Measurements from ENCODE around the gene VAMP3.
"Not testable (repeated sequence)": the region's sequence is repeated elsewhere in the genome, so short reads cannot be mapped to it uniquely, and the experiment has no call there.

Gene VAMP3

DNA sequence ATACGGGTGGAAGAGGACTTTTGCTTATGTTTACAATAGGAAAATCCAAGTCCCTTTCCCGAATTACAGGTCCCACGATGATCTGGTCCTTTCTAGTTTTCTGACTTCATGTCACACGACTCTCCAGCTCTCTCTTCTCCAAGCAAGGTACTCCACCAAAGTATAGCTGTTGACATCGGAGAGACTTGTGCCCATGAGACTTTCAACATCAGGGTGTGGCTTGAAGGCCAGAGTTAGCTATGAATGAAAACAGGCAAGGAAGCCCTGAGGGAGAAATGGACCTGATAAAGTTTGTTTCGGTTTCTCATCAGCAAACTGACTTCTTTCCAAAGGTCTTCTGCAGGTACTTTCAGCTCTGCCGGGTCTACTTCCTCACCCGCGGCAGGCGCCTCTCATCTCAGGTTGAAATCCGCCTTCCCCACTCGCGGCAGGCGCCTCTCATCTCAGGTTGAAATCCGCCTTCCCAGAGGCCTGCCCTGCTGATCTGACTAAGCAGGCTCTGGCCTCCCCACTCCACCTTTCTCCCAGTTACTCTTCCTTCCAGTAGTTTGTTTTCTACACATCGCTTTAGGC is 10.9 kb downstream of the VAMP3 start:
- H3K27me3 ChIP-seq (ENCODE audit: control insufficient read depth in 2 of 2, insufficient read depth in 2 of 2, low read length in 2 of 2), result no peaks in the 10 kb centered on the region
- peak overlapping the region; percentile 17 to 27 for H3K4me3 ChIP-seq (ENCODE audit: low read length in 2 of 2)
- peaks cover 15% of the 10 kb centered on the region in 2 donors for H3K4me1 ChIP-seq (ENCODE audit: control insufficient read depth in 2 of 2, insufficient read depth in 2 of 2, low read length in 2 of 2)
- H3K27ac ChIP-seq (ENCODE audit: low read depth in 2 of 2, low read length in 2 of 2), result peak overlapping the region; percentile 79 to 80
- peak overlapping the region in 1 of 2 donors; percentile 57 for H3K9ac ChIP-seq (ENCODE audit: low read depth in 1 of 2, low read length in 2 of 2)
- H3K9me3 ChIP-seq (ENCODE audit: control insufficient read depth in 2 of 2, low read length in 2 of 2), result no peaks in the 10 kb centered on the region
- H3K36me3 ChIP-seq (ENCODE audit: control insufficient read depth in 2 of 2, insufficient read depth in 2 of 2, low read length in 2 of 2), result peaks cover 28 to 34% of the 10 kb centered on the region in 2 donors

DNA sequence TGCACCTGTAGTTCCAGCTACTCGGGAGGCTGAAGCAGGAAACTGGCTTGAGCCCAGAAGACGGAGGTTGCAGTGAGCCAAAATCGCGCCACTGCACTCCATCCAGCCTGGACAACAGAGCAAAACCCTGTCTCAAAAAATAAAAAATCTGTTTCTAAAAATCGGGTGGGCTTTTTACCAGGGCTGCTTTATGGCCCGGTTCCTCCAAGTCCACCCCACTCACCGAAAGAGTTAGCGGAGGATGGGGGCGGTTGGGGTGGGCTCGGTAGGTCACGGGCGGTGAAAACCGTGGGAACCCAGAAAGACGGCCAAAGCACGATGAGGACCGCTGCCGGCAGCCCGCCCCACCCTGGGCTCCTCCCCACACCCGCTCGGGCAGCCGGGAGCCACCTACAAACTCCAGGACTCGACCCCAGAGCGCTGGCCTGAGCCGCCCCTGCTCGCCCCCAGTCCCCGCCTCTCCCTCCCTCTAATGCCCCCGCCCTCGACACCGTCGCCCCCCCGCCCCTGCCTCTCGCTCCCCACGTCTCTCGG is 12.1 kb downstream of the VAMP3 start:
- peak overlapping the region; percentile 60 to 74 for H3K4me3 ChIP-seq (ENCODE audit: low read length in 2 of 2)
- peaks cover 15% of the 10 kb centered on the region in 2 donors for H3K4me1 ChIP-seq (ENCODE audit: control insufficient read depth in 2 of 2, insufficient read depth in 2 of 2, low read length in 2 of 2)
- H3K27ac ChIP-seq (ENCODE audit: low read depth in 2 of 2, low read length in 2 of 2), result peak overlapping the region; percentile 79 to 80
- H3K9ac ChIP-seq (ENCODE audit: low read depth in 1 of 2, low read length in 2 of 2), result peak overlapping the region; percentile 47 to 57
- H3K27me3 ChIP-seq (ENCODE audit: control insufficient read depth in 2 of 2, insufficient read depth in 2 of 2, low read length in 2 of 2), result no peaks in the 10 kb centered on the region
- peaks cover 16 to 22% of the 10 kb centered on the region in 2 donors for H3K36me3 ChIP-seq (ENCODE audit: control insufficient read depth in 2 of 2, insufficient read depth in 2 of 2, low read length in 2 of 2)
- no peaks in the 10 kb centered on the region for H3K9me3 ChIP-seq (ENCODE audit: control insufficient read depth in 2 of 2, low read length in 2 of 2)

DNA sequence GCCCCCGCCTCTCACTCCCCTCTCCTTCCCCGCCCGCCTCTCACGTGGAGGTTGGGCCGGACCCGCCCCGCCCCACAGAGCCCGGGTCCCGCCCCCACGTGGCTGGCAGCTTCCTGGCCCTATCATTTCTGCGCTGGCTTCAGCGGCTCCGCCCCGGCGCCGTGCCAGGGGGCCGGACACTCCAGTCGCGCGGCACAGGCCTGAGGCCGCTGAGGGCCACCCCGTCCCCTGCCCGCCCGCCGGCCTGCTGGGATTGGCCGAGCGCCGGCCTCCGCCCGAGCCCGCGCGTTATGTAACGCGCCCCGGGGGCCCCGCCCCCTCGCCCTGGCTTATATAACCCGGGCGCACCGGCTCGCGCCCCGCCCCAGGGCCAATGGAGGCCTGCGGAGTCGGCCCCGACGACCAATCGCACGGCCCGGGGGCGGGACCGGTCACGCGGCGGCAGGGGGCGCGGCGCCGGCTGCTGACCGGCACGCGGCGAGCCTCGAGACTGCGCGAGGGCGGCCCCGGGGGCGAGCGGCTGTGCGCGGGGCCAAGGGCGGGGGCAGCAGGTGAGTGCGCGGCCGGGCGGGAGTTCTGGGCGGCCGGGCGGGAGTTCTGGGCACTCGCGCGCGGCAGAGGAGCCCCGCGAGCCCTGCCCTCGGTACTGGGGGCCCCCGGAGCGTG is 12.9 kb downstream of the VAMP3 start, which contains the start of gene PER3:
Gene PER3 (plus strand): TSS at position 466 of the 666 bp plus-strand sequence. CDS start 587 bp downstream, outside the sequence.
- Histone ChIP-seq H3K9ac (ENCODE audit: low read depth in 1 of 2, low read length in 2 of 2) (peak within 1 kb of the TSS; percentile 47 to 65), H3K4me1 (ENCODE audit: control insufficient read depth in 2 of 2, insufficient read depth in 2 of 2, low read length in 2 of 2) (peaks cover 15% of the 10 kb centered on the region in 2 donors), H3K4me3 (ENCODE audit: low read length in 2 of 2) (peak within 1 kb of the TSS; percentile 63 to 74), H3K27ac (ENCODE audit: low read depth in 2 of 2, low read length in 2 of 2) (peak within 1 kb of the TSS; percentile 79 to 80), H3K36me3 (ENCODE audit: control insufficient read depth in 2 of 2, insufficient read depth in 2 of 2, low read length in 2 of 2) (peaks cover 13 to 19% of the 10 kb centered on the region in 2 donors), H3K9me3 (ENCODE audit: control insufficient read depth in 2 of 2, low read length in 2 of 2) (no peaks in the 10 kb centered on the region), H3K27me3 (ENCODE audit: control insufficient read depth in 2 of 2, insufficient read depth in 2 of 2, low read length in 2 of 2) (no peaks in the 10 kb centered on the region)

DNA sequence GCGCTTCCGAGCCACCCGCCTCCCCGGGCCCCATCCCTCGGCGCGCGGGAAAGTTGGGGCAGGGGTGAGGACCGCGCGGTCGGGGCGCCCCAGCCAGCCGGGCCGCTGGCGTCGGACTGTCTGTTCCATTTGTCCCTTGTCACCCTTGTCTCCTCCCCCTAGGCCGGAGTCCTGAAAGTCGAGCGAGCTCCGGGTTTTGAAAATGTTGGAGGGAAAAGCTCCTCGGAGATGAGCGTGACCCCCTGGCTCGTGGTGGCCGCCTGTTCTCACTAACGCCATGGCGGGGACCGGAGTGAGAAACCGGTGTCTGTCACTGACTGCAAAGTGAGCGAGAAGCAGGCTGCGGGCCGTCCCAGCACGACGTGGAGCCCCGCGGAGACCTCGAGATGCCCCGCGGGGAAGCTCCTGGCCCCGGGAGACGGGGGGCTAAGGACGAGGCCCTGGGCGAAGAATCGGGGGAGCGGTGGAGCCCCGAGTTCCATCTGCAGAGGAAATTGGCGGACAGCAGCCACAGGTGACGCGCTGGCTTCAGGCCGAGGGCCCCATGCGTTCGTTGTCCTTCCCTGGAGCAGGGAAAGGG is 13.5 kb downstream of the VAMP3 start:
- Histone ChIP-seq H3K36me3 (ENCODE audit: control insufficient read depth in 2 of 2, insufficient read depth in 2 of 2, low read length in 2 of 2) (peaks cover 17 to 19% of the 10 kb centered on the region in 2 donors), H3K9ac (ENCODE audit: low read depth in 1 of 2, low read length in 2 of 2) (peak overlapping the region; percentile 32 to 65), H3K4me1 (ENCODE audit: control insufficient read depth in 2 of 2, insufficient read depth in 2 of 2, low read length in 2 of 2) (peaks cover 15% of the 10 kb centered on the region in 2 donors)

DNA sequence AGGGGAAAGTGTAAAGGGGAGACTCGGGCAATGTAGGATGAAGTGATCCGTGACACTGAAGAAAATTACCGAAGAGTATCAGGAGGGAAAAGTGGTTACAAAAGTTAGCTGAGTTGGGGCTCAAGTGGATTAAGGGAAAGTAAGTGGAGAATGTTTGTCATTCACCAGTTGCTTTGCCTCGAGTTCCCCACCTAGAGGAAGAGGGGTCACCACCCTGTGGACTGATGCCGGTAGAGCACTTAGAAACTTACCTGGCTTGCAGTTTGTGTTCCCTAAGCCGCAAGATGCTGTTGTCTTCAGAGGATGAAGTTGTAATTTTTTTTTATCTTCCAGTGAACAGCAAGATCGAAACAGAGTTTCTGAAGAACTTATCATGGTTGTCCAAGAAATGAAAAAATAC is 14.0 kb downstream of the VAMP3 start:
- H3K4me1 ChIP-seq (ENCODE audit: control insufficient read depth in 2 of 2, insufficient read depth in 2 of 2, low read length in 2 of 2), result peaks cover 15% of the 10 kb centered on the region in 2 donors
- H3K9ac ChIP-seq (ENCODE audit: low read depth in 1 of 2, low read length in 2 of 2), result no peak overlapping the region
- peaks cover 15 to 17% of the 10 kb centered on the region in 2 donors for H3K36me3 ChIP-seq (ENCODE audit: control insufficient read depth in 2 of 2, insufficient read depth in 2 of 2, low read length in 2 of 2)
- H3K27me3 ChIP-seq (ENCODE audit: control insufficient read depth in 2 of 2, insufficient read depth in 2 of 2, low read length in 2 of 2), result no peaks in the 10 kb centered on the region
- H3K4me3 ChIP-seq (ENCODE audit: low read length in 2 of 2), result peak overlapping the region; percentile 55 to 63
- no peaks in the 10 kb centered on the region for H3K9me3 ChIP-seq (ENCODE audit: control insufficient read depth in 2 of 2, low read length in 2 of 2)
- H3K27ac ChIP-seq (ENCODE audit: low read depth in 2 of 2, low read length in 2 of 2), result no peak overlapping the region

More for the DNA sequence above, 13.5 kb downstream of the VAMP3 start:
- Histone ChIP-seq H3K27me3 (ENCODE audit: control insufficient read depth in 2 of 2, insufficient read depth in 2 of 2, low read length in 2 of 2) (no peaks in the 10 kb centered on the region), H3K9me3 (ENCODE audit: control insufficient read depth in 2 of 2, low read length in 2 of 2) (no peaks in the 10 kb centered on the region), H3K4me3 (ENCODE audit: low read length in 2 of 2) (peak overlapping the region; percentile 55 to 63), H3K27ac (ENCODE audit: low read depth in 2 of 2, low read length in 2 of 2) (peak overlapping the region; percentile 72 to 74)

DNA sequence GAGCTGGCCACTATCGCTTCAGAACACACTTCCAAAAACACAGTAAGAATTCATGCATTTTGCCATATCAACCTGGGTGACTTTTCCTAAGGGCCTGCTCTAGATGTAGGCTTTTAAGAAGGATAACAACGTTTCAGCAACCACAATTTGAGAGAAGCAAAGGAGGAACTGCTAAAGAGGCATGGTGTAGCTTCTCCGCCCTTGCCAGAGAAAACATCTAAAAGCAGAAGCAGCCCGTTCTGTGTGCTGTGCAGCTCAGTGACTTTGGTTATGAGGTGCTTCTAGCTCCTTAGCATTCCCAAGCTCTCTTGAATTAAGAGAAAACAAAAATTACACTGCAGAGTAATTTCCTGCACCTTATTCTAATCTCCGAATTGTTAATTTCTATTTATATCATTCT is 15.7 kb downstream of the VAMP3 start:
- no peak overlapping the region for H3K9ac ChIP-seq (ENCODE audit: low read depth in 1 of 2, low read length in 2 of 2)
- peaks cover 6 to 11% of the 10 kb centered on the region in 2 donors for H3K36me3 ChIP-seq (ENCODE audit: control insufficient read depth in 2 of 2, insufficient read depth in 2 of 2, low read length in 2 of 2)
- no peaks in the 10 kb centered on the region for H3K27me3 ChIP-seq (ENCODE audit: control insufficient read depth in 2 of 2, insufficient read depth in 2 of 2, low read length in 2 of 2)
- no peak overlapping the region for H3K27ac ChIP-seq (ENCODE audit: low read depth in 2 of 2, low read length in 2 of 2)
- no peak overlapping the region for H3K4me3 ChIP-seq (ENCODE audit: low read length in 2 of 2)
- no peaks in the 10 kb centered on the region for H3K9me3 ChIP-seq (ENCODE audit: control insufficient read depth in 2 of 2, low read length in 2 of 2)
- H3K4me1 ChIP-seq (ENCODE audit: control insufficient read depth in 2 of 2, insufficient read depth in 2 of 2, low read length in 2 of 2), result peaks cover 11 to 13% of the 10 kb centered on the region in 2 donors

DNA sequence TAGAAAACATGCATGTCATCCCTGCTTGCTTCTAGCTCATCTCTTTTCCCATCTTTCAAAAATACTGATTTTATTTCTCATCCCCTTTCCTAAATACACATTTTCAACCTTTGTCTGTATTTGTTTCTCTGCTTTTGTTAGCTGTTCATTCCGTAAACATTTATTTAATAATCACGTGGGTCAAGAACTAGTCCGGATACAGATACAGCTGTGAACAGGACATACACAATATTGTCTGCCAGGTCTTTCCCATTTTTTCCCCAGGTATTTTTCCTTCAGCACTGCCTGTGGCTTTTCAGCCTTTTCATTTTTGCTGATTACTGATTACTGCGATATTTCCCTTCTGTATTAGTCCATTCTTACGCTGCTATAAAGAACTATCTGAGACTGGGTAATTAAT is 18.7 kb downstream of the VAMP3 start:
- H3K9me3 ChIP-seq (ENCODE audit: control insufficient read depth in 2 of 2, low read length in 2 of 2), result no peaks in the 10 kb centered on the region
- peaks cover 11 to 12% of the 10 kb centered on the region in 2 donors for H3K36me3 ChIP-seq (ENCODE audit: control insufficient read depth in 2 of 2, insufficient read depth in 2 of 2, low read length in 2 of 2)
- H3K4me1 ChIP-seq (ENCODE audit: control insufficient read depth in 2 of 2, insufficient read depth in 2 of 2, low read length in 2 of 2), result no peaks in the 10 kb centered on the region
- H3K9ac ChIP-seq (ENCODE audit: low read depth in 1 of 2, low read length in 2 of 2), result no peak overlapping the region
- no peaks in the 10 kb centered on the region for H3K27me3 ChIP-seq (ENCODE audit: control insufficient read depth in 2 of 2, insufficient read depth in 2 of 2, low read length in 2 of 2)
- no peak overlapping the region for H3K4me3 ChIP-seq (ENCODE audit: low read length in 2 of 2)
- H3K27ac ChIP-seq (ENCODE audit: low read depth in 2 of 2, low read length in 2 of 2), result no peak overlapping the region

DNA sequence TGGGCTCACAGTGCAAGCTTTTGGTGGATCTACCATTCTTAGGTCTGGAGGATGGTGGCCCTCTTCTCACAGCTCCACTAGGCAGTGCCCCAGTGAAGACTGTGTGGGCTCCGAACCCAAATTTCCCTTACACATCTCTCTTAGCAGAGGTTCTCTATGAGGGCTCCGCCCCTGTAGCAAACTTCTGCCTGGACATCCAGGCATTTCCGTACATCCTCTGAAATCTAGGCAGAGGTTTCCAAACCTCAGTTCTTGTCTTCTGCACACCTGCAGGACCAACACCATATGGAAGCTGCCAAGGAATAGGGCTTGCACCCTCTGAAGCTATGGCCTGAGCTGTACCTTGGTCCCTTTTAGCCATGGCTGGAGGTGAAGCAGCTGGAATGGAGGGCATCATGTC is 19.9 kb downstream of the VAMP3 start:
- not testable (repeated sequence) for H3K27ac ChIP-seq (ENCODE audit: low read depth in 2 of 2, low read length in 2 of 2)
- peaks cover 12 to 18% of the 10 kb centered on the region in 2 donors for H3K36me3 ChIP-seq (ENCODE audit: control insufficient read depth in 2 of 2, insufficient read depth in 2 of 2, low read length in 2 of 2)

DNA sequence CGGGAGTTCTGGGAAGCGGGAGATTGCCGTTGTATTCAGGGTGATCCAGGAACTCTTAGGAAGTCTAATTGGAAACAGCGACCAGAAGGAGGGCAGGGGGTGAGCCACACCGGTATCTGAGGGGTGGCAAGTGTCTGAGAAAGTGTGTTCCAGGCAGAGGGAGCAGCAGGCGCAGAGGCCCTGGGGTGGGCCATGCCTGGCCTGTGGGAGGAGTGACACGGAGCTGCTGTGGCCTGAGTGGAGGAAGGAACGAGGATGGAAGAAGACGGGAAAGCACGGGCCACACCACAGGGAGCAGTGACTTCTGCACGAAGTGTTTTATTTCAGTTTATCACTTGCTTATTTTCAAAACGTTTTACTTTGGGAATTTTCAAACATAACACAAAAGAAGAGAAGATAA is 24.3 kb downstream of the VAMP3 start:
- no peak overlapping the region for H3K9ac ChIP-seq (ENCODE audit: low read depth in 1 of 2, low read length in 2 of 2)
- peaks cover 16 to 18% of the 10 kb centered on the region in 2 donors for H3K36me3 ChIP-seq (ENCODE audit: control insufficient read depth in 2 of 2, insufficient read depth in 2 of 2, low read length in 2 of 2)
- H3K9me3 ChIP-seq (ENCODE audit: control insufficient read depth in 2 of 2, low read length in 2 of 2), result no peaks in the 10 kb centered on the region
- H3K4me1 ChIP-seq (ENCODE audit: control insufficient read depth in 2 of 2, insufficient read depth in 2 of 2, low read length in 2 of 2), result no peaks in the 10 kb centered on the region
- H3K27me3 ChIP-seq (ENCODE audit: control insufficient read depth in 2 of 2, insufficient read depth in 2 of 2, low read length in 2 of 2), result no peaks in the 10 kb centered on the region
- H3K4me3 ChIP-seq (ENCODE audit: low read length in 2 of 2), result no peak overlapping the region
- H3K27ac ChIP-seq (ENCODE audit: low read depth in 2 of 2, low read length in 2 of 2), result no peak overlapping the region

More for the DNA sequence above, 19.9 kb downstream of the VAMP3 start:
- H3K27me3 ChIP-seq (ENCODE audit: control insufficient read depth in 2 of 2, insufficient read depth in 2 of 2, low read length in 2 of 2); H3K4me3 ChIP-seq (ENCODE audit: low read length in 2 of 2); H3K9me3 ChIP-seq (ENCODE audit: control insufficient read depth in 2 of 2, low read length in 2 of 2); H3K9ac ChIP-seq (ENCODE audit: low read depth in 1 of 2, low read length in 2 of 2); H3K4me1 ChIP-seq (ENCODE audit: control insufficient read depth in 2 of 2, insufficient read depth in 2 of 2, low read length in 2 of 2): not testable (repeated sequence)

DNA sequence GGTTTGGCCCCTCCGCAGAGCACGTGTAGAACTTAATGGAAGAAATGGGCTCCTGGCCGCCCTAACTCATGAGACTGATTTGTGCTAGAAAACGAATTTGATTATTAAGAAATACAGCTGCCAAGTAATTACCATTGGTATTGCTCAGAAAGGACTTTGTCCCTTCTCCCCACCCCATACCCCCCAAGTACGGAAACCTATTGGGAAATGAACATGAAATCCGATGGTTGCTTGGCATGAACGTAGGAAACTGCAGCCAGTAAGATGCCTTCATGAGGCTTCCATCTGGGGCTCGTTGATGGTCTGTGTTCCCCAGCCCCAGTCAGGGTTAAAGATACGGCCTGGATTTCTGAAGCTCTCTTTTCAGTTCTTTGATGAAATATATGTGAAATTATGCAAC is 34.4 kb downstream of the VAMP3 start:
- Histone ChIP-seq H3K4me3 (ENCODE audit: low read length in 2 of 2) (no peak overlapping the region), H3K9me3 (ENCODE audit: control insufficient read depth in 2 of 2, low read length in 2 of 2) (no peaks in the 10 kb centered on the region), H3K9ac (ENCODE audit: low read depth in 1 of 2, low read length in 2 of 2) (no peak overlapping the region), H3K4me1 (ENCODE audit: control insufficient read depth in 2 of 2, insufficient read depth in 2 of 2, low read length in 2 of 2) (no peaks in the 10 kb centered on the region), H3K27me3 (ENCODE audit: control insufficient read depth in 2 of 2, insufficient read depth in 2 of 2, low read length in 2 of 2) (no peaks in the 10 kb centered on the region), H3K36me3 (ENCODE audit: control insufficient read depth in 2 of 2, insufficient read depth in 2 of 2, low read length in 2 of 2) (peaks cover 16 to 38% of the 10 kb centered on the region in 2 donors), H3K27ac (ENCODE audit: low read depth in 2 of 2, low read length in 2 of 2) (no peak overlapping the region)

All from mucosa of rectum (tissue), 2 donors.